HG03521 (cell line): Measurements from ENCODE around the gene RAD51.
"Not testable (repeated sequence)": the region's sequence is repeated elsewhere in the genome, so short reads cannot be mapped to it uniquely, and the experiment has no call there.

ENCODE experiments used
- ATAC-seq: cut with Tn5 transposase; IDR thresholded peaks from one replicate; pipeline ENCODE4 v1.9.1; 2021; ENCODE audit warnings: mild to moderate bottlenecking, moderate library complexity; ENCODE audit not compliant: unreplicated experiment

RAD51 gene

GRCh38 chr15:40694688-40695468, at the start of gene RAD51:
Gene RAD51, plus strand, starts transcription at chr15:40695174. Its CDS starts 3,585 bp downstream, at chr15:40698759.
- ATAC-seq, result peak; percentile 82

DNA sequence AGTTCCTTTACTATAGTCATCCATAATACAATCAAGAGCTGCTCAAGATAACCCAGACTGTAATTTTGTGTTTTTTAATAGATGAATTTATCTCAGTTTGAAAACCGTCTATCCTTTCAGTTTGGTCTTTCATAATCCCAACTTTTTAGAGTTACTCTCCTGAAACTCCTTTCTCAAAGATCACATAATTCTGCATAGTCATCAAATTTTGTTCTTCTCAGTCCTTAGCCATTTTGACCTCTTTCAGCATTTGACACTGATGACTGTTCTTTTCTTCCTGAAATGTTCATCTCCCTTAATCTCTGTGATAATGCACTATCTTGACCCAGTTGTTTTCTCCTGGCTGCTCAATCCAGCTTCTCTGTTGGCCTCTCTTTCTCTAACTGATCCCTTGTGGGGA, 47.5 kb upstream of the RAD51 start:
- ATAC-seq, result no peak

GRCh38 chr15:40650479-40650878, 44.5 kb upstream of the RAD51 start:
- no peak for ATAC-seq

- ATAC-seq, result no peak
These were observed 34.3 kb upstream of the RAD51 start for GRCh38 chr15:40660686-40661085.

GRCh38 chr15:40664909-40665308, 30.1 kb upstream of the RAD51 start:
- no peak for ATAC-seq

DNA sequence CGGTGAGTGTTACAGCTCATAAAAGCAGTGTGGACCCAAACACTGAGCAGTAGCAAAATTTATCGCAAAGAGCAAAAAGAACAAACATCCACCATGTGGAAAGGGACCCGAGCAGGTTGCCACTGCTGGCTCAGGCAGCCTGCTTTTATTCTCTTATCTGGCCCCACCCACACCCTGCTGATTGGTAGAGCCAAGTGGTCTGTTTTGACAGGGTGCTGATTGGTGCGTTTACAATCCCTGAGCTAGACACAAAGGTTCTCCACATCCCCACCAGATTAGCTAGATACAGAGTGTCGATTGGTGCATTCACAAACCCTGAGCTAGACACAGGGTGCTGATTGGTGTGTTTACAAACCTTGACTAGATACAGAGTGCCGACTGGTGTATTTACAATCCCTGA, 18.7 kb upstream of the RAD51 start:
- not testable (repeated sequence) for ATAC-seq

DNA sequence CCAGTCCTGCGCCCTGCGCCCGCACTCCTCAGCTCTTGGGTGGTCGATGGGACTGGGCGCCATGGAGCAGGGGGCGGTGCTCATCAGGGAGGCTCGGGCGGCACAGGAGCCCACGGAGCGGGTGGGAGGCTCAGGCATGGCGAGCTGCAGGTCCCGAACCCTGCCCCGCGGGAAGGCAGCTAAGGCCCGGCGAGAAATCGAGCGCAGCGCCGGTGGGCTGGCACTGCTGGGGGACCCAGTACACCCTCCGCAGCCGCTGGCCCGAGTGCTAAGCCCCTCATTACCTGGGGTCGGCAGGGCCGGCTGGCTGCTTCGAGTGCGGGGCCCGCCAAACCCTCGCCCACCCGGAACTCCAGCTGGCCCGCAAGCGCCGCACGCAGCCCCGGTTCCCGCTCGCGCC, 18.1 kb upstream of the RAD51 start:
- not testable (repeated sequence) for ATAC-seq

- no peak for ATAC-seq
These were observed 14.8 kb upstream of the RAD51 start for GRCh38 chr15:40680151-40680550.

DNA sequence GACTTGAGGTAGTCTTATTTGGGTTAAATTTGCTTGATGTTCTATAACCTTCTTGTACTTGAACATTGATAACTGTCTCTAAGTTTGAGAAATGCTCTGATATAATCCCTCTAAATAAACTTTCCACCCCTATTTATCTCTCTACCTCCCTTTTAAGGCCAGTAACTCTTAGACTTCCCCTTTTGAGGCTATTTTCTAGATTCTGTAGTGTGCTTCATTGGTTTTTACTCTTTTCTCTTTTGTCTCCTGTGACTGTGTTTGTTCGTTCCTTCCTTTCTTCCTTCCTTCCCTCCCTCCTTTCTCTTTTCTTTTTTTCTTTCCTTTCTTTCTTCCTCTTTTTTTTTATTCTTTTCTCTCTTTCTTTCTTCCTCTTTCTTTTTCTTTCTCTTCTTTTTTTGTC, 14.0 kb upstream of the RAD51 start:
- not testable (repeated sequence) for ATAC-seq

DNA sequence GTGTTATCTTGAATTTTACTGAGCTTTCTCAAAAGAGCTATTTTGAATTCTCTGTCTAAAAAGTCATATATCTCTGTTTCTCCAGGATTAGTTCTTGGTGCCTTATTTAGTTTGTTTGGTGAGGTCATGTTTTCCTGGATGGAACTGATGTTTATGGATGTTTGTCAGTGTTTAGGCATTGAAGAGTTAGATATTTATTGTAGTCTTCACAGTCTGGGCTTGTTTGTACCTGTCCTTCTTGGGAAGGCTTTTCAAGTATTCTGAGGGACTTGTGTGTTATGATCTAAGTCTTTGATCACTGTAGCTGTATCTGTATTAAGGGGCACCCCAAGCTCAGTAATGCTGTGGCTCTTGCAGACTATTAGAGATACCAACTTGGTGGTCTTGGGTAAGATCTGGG, 10.6 kb upstream of the RAD51 start:
- ATAC-seq, result no peak

GRCh38 chr15:40685376-40685775, 9.6 kb upstream of the RAD51 start:
- ATAC-seq, result no peak

GRCh38 chr15:40688932-40689799, 5.8 kb upstream of the RAD51 start:
- ATAC-seq, result no peak

DNA sequence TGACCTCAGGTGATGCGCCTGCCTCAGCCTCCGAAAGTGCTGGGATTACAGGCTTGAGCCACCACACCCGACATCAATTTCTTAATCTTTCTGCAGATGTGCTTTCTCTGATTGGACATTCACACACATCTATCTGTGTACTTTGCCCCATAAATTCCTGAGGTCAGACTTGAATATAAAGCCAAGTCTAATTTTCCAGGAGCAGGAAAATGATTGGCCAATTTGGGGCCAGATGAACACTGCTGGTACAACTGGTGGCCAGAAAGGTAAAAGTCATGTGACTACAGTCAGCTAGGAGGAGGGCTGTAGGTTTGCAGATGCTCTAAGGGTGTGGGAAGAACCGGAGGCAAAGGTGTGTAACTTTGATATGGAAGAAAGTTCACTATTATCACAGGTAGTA, 3.2 kb upstream of the RAD51 start:
- no peak for ATAC-seq

- ATAC-seq, result no peak
These were observed 878 bp upstream of the RAD51 start for GRCh38 chr15:40693904-40694687.

GRCh38 chr15:40695469-40695890, 506 bp downstream of the RAD51 start:
- peak; percentile 19 for ATAC-seq

DNA sequence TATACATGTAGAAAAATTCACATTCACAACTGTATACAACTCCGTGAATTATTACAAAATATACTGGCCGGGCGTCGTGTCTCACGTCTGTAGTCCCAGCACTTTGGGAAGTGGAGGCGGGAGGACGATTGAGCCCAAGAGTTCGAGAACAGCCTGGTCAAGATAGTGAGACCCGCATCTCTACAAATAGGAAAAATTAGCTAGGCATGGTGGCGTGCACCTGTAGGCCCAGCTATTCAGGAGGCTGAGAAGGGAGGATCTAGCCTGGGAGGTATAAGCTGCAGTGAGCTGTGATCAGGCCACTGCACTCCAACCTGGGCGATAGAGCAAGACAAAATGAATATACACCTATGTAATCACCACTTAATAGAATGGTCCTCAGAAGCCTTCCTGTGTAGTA, 1.3 kb downstream of the RAD51 start:
- ATAC-seq, result no peak

GRCh38 chr15:40697916-40698315, 2.9 kb downstream of the RAD51 start:
- ATAC-seq, result no peak

DNA sequence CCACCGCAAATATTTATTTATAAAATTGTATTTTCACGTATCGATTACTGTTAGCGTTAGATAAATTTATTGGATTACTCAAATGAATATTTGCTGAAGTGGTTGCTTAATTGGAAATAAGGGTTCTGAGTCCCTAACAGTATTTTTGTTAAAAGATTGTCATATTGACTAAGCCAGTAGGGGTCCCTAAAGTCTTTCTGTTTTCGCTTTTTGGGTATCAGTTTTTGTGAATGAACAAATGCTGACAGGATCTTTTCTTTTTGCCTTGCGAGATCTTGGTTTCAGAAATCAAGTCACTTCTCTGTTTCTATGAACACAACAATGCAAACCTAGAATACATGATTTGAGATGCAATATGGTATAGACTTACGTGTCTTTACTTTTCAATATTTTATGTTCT, 7.1 kb downstream of the RAD51 start:
- ATAC-seq, result no peak

GRCh38 chr15:40706121-40706520, 11.1 kb downstream of the RAD51 start:
- no peak for ATAC-seq

DNA sequence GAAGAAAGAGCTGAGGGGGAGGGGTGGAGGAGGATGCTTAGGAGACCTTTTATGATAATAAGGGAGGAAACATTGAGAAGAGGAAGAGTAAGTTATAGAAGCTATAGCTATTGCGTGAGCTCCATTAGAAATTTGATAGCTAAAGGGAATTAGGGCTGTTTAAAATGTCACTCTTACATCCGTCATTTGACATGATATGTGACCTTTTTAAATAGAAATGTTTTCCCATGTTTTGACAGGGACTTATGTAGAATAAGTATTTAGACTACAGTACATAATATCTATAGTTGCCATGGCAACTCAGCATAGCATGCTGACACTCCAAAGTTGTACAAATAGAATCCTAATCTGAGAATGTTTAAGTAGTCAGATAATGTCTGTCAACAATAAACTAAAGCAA, 19.2 kb downstream of the RAD51 start:
- no peak for ATAC-seq

DNA sequence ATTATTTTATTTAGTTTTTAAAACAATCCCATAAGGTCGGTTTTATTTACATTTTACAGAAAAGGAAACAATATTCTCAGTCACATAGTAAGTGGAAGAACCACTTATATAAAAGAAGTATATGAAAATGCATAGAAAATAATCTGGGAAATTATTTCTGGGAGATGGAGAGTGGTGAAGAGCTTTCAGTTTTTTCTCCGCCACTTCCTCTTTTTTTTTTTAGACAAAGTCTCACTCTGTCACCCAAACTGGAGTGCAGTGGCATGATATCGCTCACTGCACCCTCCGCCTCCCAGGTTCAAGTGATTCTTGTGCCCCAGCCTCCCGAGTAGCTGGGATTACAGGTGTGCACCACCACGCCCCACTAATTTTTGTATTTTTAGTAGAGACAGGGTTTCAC, 21.2 kb downstream of the RAD51 start:
- no peak for ATAC-seq
